Measurements from ENCODE around the gene AARS2.

GRCh38 chr6:44265722-44266233, 47.4 kb downstream of the AARS2 start:
- no peak for TF ChIP-seq CTCF (IDR thresholded peaks at IDR 0.05; ENCODE audit: low read depth, low read length)
- no peak for TF ChIP-seq POLR2A (IDR thresholded peaks at IDR 0.05; ENCODE audit: extremely low read depth, insufficient read length)
- TF ChIP-seq MAX (IDR thresholded peaks at IDR 0.05; ENCODE audit: low read depth, low read length): no peak
- TF ChIP-seq MYC (IDR thresholded peaks at IDR 0.05; ENCODE audit: low read depth, low read length): no peak
